ENCODE results near the gene PDE1A. TPM values are rescaled to one million over a fixed set of nuclear protein-coding genes. Genes with fewer than 3 reads are reported as not detected.

Gene PDE1A
- total RNA-seq, 2 experiments from 2014 or later = not detected

DNA sequence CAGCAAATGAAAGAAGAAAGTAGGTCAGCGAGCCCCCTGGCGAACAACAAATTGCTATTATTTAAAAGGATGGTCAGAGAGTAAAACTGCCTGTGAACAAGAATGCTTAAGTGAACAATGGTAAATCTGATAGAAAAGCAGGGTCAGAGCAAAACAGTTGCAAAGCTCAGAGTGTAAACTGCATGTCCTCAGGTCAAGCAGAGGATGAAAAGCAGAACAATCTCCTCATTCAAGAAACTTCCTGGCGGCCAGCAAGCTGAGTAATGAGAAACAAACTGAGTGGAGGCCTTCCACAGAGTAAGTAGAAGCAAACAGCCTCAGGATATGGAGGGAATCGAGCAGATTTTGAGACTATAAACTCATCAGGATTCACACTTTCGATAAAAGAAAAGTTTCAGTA lies 323.3 kb downstream of the PDE1A start:
- ChIA-PET CTCF (no interaction called here), POLR2A (no interaction called here)
- no peaks in the 10 kb centered on the region for H3K36me3 Mint-ChIP-seq (ENCODE audit: low read depth)

DNA sequence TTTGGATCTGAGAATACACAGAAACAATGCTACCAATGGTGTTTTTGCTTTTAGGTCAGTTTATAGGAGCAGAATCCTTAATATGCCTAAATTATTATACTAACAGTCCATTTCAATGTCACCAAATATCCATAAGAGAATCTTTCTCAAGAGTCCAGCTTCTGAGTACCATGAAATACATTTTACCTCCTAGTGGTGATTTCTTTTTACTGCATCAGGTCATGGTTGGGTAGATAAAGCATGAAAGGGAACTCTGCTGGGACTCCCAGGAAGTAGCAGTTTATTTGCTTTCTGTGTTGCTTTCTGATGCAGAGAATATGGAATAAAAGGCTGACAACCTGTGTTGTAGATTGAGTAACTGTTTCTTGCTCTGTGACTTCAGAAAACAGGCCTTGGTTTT lies 325.6 kb downstream of the PDE1A start:
- Mint-ChIP-seq H3K9me3 (ENCODE audit: low read depth) (no peaks in the 10 kb centered on the region), H3K27ac (no peak overlapping the region), H3K4me3 (no peak overlapping the region), H3K27me3 (no peaks in the 10 kb centered on the region), H3K36me3 (ENCODE audit: low read depth) (no peaks in the 10 kb centered on the region), H3K4me1 (no peaks in the 10 kb centered on the region)
- no peak for DNase-seq
- CTCF ChIA-PET = interaction anchor here (0.9 kb wide), 2 partner anchors 25 to 203 kb away, joined by 3 read pairs; no protein-coding TSS in a partner anchor
- no peak for ATAC-seq
- POLR2A ChIA-PET = no interaction called here
- intact Hi-C loops (cut with DNase I, micrococcal nuclease) = no loop called here

More for the DNA sequence above, 323.3 kb downstream of the PDE1A start:
- Mint-ChIP-seq H3K27ac (no peak overlapping the region), H3K4me1 (no peaks in the 10 kb centered on the region), H3K4me3 (no peak overlapping the region), H3K9me3 (ENCODE audit: low read depth) (no peaks in the 10 kb centered on the region), H3K27me3 (no peaks in the 10 kb centered on the region)
- DNase-seq (no peak), ATAC-seq (no peak)
- intact Hi-C loops (cut with DNase I, micrococcal nuclease) = no loop called here

DNA sequence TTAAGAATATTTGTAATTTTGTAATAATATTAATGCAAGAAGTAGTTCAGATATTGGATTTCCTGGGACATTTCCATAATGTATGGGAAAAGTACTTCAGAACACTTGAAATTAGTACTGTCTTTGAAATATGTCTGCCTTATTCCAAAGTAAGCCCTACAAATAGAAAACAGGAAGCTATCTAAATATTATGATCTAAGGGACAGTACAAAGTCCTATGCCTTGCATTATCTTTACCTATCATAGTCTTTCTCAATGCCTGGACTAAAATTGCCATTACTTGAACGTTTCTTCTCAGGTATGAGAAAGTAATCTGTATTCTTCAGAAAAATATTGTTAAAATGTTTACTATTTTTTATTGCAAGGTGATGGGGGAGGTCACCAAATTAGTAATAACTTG lies 328.2 kb downstream of the PDE1A start:
- no peaks in the 10 kb centered on the region for H3K36me3 Mint-ChIP-seq (ENCODE audit: low read depth)

DNA sequence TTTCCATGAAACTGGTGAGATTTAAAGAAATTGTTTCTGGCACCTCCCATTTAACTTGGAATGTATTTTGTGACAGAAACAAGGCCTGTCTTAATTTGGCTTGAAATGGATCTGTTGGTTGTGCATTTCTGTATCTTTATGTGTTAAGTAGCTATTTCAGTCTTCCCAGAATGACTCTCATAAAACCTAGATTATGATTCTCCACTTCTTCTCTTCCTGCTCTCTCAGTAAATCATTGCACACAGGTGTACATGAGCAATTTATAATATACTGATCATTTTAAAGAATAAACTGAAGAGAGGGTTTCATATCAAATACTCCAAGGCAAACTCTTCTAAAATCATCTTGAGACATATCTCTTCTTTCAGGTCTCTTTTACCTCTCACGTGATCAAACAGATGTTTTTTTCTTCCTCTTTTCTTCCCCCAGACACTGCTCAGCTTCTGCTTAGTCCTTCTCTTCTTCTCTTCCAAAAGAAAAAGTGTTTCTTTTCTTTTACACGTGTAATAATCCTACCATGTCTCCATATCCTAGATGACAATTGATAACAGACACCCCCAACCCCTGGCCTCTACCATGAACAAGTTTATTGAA lies 329.2 kb downstream of the PDE1A start:
- no peaks in the 10 kb centered on the region for H3K4me1 Mint-ChIP-seq
- no peaks in the 10 kb centered on the region for H3K9me3 Mint-ChIP-seq (ENCODE audit: low read depth)
- ChIA-PET POLR2A (no interaction called here), CTCF (no interaction called here)
- no peak for ATAC-seq
- H3K36me3 Mint-ChIP-seq (ENCODE audit: low read depth) = no peaks in the 10 kb centered on the region
- H3K27ac Mint-ChIP-seq = no peak overlapping the region
- H3K4me3 Mint-ChIP-seq = no peak overlapping the region
- H3K27me3 Mint-ChIP-seq = no peaks in the 10 kb centered on the region
- no peak for DNase-seq
- intact Hi-C loops (cut with DNase I, micrococcal nuclease) = no loop called here

More for the DNA sequence above, 328.2 kb downstream of the PDE1A start:
- intact Hi-C loops (cut with DNase I, micrococcal nuclease) = no loop called here
- POLR2A ChIA-PET = no interaction called here
- Mint-ChIP-seq H3K27me3 (no peaks in the 10 kb centered on the region), H3K27ac (no peak overlapping the region), H3K9me3 (ENCODE audit: low read depth) (no peaks in the 10 kb centered on the region), H3K4me3 (no peak overlapping the region), H3K4me1 (no peaks in the 10 kb centered on the region)
- DNase-seq (no peak), ATAC-seq (no peak)
- CTCF ChIA-PET = interaction anchor here (0.7 kb wide), 1 partner anchor 295 kb away, joined by 3 read pairs; no protein-coding TSS in a partner anchor

DNA sequence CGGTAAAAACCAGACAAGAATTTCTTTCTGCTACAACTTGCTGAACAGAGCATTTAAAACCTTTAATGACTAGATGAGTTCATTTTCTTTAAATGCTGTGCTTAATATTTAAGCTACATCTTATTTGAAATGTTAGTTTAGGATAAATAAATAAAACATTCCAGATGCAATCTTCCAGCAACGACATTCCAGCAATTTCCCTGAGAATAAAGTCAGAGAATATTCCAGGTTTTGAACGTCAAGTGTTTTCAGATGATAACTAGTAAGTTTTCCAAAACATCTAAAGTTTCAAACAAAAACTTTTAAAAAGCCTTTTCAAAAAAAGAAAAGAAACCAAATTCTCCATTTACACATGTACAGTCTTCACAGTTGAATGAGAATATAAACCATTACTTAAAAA lies 336.4 kb downstream of the PDE1A start:
- H3K36me3 Mint-ChIP-seq (ENCODE audit: low read depth) = no peaks in the 10 kb centered on the region
- ChIA-PET CTCF (interaction anchor here (1.0 kb wide), 1 partner anchor 9 kb away, joined by 3 read pairs; no protein-coding TSS in a partner anchor), POLR2A (no interaction called here)
- no peaks in the 10 kb centered on the region for H3K9me3 Mint-ChIP-seq (ENCODE audit: low read depth)
- no peak overlapping the region for H3K27ac Mint-ChIP-seq
- intact Hi-C loops (cut with DNase I, micrococcal nuclease) = no loop called here
- H3K4me3 Mint-ChIP-seq = no peak overlapping the region
- H3K27me3 Mint-ChIP-seq = peaks cover 6% of the 10 kb centered on the region
- H3K4me1 Mint-ChIP-seq = no peaks in the 10 kb centered on the region
- DNase-seq (no peak), ATAC-seq (no peak)
